SH-SY5Y (cell line): ENCODE data around the gene CRMP1.

Experiments used
- GATA2 ChIP-seq: IDR thresholded peaks from 2 replicates; pipeline ENCODE4 v1.6.1; 2011; ENCODE audit warnings: mild to moderate bottlenecking, low read depth, low read length
- GATA3 ChIP-seq: IDR thresholded peaks from 2 replicates; pipeline ENCODE4 v1.6.1; 2011; ENCODE audit warnings: low read depth, mild to moderate bottlenecking, low read length, moderate library complexity

GRCh38 chr4:5784960-5785611 is 107.8 kb downstream of the CRMP1 start:
- TF ChIP-seq GATA2 (no peak), GATA3 (no peak)
